Mesothelial cell of epicardium (in vitro differentiated cells): ENCODE results near the gene KYAT1. TPM values are rescaled to one million over a fixed set of nuclear protein-coding genes. Genes with fewer than 3 reads are reported as not detected.
"Not testable (repeated sequence)": the region's sequence is repeated elsewhere in the genome, so short reads cannot be mapped to it uniquely, and the experiment has no call there.

Experiments used
- DNase-seq, 2 experiments: peaks; one replicate each; pipeline ENCODE4 v3.0.0; 2021; ENCODE audit warnings: low spot score in 2 of 2; ENCODE audit not compliant: unreplicated experiment in 2 of 2
- H3K27ac Mint-ChIP-seq: 2 replicates; pipeline ENCODE4 v1.8.0; 2021; ENCODE audit warnings: mixed read lengths
- H3K27me3 Mint-ChIP-seq: 2 replicates; pipeline ENCODE4 v1.8.0; 2021; ENCODE audit warnings: low read depth, mixed read lengths
- H3K36me3 Mint-ChIP-seq: 2 replicates; pipeline ENCODE4 v1.8.0; 2021; ENCODE audit warnings: mixed read lengths
- H3K4me1 Mint-ChIP-seq: 2 replicates; pipeline ENCODE4 v1.8.0; 2021; ENCODE audit warnings: mixed read lengths
- H3K4me3 Mint-ChIP-seq: 2 replicates; pipeline ENCODE4 v1.8.0; 2021; ENCODE audit warnings: mild to moderate bottlenecking, moderate library complexity, mixed read lengths
- H3K9me3 Mint-ChIP-seq: 2 replicates; pipeline ENCODE4 v1.8.0; 2021; ENCODE audit warnings: mixed read lengths
- total RNA-seq: library from RNA; stranded (reverse); gene quantifications from 3 replicates; pipeline ENCODE4 v1.2.1, GENCODE V29; 2021
- TF ChIP-seq, protein P1 (sequence below): fragments of 200-600 bp; sonication (generic); IDR thresholded peaks from one replicate; pipeline ENCODE4 v1.5.0; 2021; ENCODE audit warnings: antibody characterized with exemption; ENCODE audit not compliant: unreplicated experiment

KYAT1 gene
- total RNA-seq, 1 donor from 2014 or later = 9.2 TPM

DNA sequence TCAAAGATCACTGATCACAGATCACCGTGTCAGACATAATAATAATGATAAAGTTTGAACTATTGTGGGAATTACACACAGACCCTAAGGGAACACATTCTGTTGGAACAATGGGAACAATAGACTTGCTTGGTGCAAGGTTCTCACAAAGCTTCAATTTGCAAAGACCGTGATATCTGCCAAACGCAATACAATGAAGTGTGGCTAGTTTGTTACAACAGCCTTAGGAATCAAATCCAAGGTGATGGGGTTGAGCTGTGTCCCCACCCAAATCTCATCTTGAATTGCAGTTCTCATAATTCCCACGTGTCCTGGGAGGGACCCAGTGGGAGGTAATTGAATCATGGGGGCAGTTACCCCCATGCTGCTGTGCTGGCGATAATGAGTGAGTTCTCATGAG lies 20.8 kb downstream of the KYAT1 start:
- TF ChIP-seq, protein P1, sequence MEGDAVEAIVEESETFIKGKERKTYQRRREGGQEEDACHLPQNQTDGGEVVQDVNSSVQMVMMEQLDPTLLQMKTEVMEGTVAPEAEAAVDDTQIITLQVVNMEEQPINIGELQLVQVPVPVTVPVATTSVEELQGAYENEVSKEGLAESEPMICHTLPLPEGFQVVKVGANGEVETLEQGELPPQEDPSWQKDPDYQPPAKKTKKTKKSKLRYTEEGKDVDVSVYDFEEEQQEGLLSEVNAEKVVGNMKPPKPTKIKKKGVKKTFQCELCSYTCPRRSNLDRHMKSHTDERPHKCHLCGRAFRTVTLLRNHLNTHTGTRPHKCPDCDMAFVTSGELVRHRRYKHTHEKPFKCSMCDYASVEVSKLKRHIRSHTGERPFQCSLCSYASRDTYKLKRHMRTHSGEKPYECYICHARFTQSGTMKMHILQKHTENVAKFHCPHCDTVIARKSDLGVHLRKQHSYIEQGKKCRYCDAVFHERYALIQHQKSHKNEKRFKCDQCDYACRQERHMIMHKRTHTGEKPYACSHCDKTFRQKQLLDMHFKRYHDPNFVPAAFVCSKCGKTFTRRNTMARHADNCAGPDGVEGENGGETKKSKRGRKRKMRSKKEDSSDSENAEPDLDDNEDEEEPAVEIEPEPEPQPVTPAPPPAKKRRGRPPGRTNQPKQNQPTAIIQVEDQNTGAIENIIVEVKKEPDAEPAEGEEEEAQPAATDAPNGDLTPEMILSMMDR = no peak
- no peak overlapping the region for H3K4me3 Mint-ChIP-seq
- H3K9me3 Mint-ChIP-seq = no peaks in the 10 kb centered on the region
- H3K36me3 Mint-ChIP-seq = no peaks in the 10 kb centered on the region
- H3K27ac Mint-ChIP-seq = no peak overlapping the region
- H3K4me1 Mint-ChIP-seq = peaks cover 15% of the 10 kb centered on the region
- DNase-seq = no peak
- no peaks in the 10 kb centered on the region for H3K27me3 Mint-ChIP-seq

DNA sequence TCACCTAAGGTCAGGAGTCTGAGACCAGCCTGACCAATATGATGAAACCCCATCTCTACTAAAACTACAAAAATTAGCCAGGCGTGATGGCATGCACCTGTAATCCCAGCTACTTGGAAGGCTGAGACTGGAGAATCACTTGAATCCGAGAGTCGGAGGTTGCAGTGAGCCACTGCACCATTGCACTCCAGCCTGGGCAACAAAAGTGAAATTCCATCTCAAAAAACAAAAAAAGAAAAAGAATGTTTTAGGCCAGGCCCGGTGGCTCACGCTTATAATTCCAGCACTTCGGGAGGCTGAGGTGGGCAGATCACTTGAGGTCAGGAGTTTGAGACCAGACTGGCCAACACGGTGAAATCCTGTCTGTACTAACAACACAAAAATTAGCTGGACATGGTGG lies 23.3 kb downstream of the KYAT1 start:
- DNase-seq, H3K27ac Mint-ChIP-seq, H3K27me3 Mint-ChIP-seq, H3K36me3 Mint-ChIP-seq, H3K4me3 Mint-ChIP-seq, H3K9me3 Mint-ChIP-seq: not testable (repeated sequence)
- H3K4me1 Mint-ChIP-seq = peaks cover 23% of the 10 kb centered on the region

DNA sequence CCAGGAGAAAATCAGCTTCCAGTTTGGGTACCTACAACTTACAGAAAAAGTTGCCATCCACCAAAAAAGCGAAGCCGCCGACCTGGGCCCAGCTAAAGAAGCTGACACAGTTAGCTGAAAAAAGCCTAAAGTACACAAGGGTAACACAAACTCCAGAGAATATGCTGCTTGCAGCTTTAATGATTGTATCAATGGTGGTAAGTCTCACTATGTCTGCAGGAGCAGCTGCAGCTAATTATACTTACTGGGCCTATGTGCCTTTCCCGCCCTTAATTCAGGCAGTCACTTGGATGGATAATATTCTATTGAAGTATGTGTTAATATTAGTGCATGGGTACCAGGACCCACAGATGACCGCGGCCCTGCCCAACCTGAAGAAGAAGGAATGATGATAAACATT lies 27.3 kb downstream of the KYAT1 start:
- H3K9me3 Mint-ChIP-seq = peaks cover 18% of the 10 kb centered on the region
- H3K27ac Mint-ChIP-seq, DNase-seq, H3K4me3 Mint-ChIP-seq, H3K27me3 Mint-ChIP-seq: not testable (repeated sequence)
- peaks cover 26% of the 10 kb centered on the region for H3K4me1 Mint-ChIP-seq
- peaks cover 13% of the 10 kb centered on the region for H3K36me3 Mint-ChIP-seq

DNA sequence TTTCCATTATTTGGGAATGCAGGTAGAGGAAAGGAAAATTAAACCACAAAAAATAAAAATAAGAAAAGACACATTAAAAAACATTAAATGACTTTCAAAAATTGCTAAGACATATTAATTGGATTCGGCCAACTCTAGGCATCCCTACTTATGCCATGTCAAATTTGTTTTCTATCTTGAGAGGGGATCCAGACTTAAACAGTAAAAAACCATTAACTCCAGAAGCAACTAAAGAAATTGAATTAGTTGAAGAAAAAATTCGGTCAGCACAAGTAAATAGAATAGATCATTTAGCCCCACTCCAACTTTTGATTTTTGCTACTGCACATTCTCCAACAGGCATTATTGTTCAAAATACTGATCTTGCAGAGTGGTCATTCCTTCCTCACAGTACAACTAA lies 29.1 kb downstream of the KYAT1 start:
- not testable (repeated sequence) for H3K4me3 Mint-ChIP-seq

DNA sequence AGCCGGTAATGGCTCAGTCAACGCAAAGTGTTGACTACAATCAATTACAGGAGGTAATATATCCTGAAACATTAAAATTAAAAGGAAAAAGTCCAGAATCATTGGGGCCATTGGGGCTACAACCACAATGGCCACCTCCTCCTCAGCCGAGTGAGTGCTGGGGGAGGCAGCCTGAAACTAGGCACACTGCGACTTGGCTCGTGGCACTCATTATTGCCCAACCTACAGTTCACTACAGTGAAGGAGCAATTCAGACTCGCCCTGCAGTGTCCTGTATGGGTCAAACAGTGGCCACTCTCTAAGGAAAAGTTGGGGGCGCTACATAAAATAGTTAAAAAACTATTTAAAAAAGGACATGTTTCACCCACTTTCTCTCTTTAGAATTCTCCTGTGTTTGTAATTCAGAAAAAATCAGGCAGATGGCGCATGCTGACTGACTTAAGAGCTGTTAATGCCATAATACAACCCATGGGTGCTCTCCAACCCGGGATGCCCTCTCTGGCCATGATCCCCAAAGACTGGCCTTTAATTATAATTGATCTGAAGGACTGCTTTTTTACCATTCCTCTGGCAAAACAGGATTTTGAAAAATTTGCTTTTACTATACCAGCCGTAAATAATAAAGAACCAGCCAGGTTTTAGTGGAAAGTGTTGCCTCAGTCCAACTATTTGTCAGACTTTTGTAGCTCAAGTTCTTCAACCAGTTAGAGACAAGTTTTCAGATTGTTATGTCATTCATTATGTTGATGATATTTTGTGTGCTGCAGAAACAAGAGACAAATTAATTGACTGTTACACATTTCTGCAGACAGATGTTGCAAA lies 29.8 kb downstream of the KYAT1 start:
- peaks cover 17% of the 10 kb centered on the region for H3K36me3 Mint-ChIP-seq
- H3K4me1 Mint-ChIP-seq = peaks cover 23% of the 10 kb centered on the region
- H3K27ac Mint-ChIP-seq, H3K27me3 Mint-ChIP-seq, DNase-seq, H3K4me3 Mint-ChIP-seq: not testable (repeated sequence)
- TF ChIP-seq, protein P1 = peak; percentile 49
- H3K9me3 Mint-ChIP-seq = peaks cover 27% of the 10 kb centered on the region

More for the DNA sequence above, 29.1 kb downstream of the KYAT1 start:
- H3K27ac Mint-ChIP-seq, DNase-seq, H3K27me3 Mint-ChIP-seq: not testable (repeated sequence)
- H3K4me1 Mint-ChIP-seq = peaks cover 26% of the 10 kb centered on the region
- peaks cover 25% of the 10 kb centered on the region for H3K9me3 Mint-ChIP-seq
- H3K36me3 Mint-ChIP-seq = peaks cover 15% of the 10 kb centered on the region

DNA sequence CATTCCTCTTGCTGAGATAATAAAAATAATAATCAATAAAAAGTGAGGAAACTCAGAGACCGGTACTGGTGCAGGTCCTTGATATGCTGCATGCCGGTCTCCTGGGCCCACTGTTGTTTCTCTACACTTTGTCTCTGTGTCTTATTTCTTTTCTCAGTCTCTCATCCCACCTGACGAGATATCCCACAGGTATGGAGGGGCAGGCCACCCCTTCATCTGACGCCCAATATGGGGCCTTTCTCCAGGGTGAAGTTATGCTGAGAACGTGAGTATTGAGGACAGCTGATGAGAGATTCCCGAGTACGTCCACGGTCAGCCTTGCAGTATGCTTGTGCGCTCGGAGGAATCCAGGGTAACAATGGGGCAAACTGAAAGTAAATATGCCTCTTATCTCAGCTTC lies 30.7 kb downstream of the KYAT1 start:
- not testable (repeated sequence) for H3K27me3 Mint-ChIP-seq, H3K4me3 Mint-ChIP-seq, DNase-seq, H3K27ac Mint-ChIP-seq
- H3K9me3 Mint-ChIP-seq = peaks cover 27% of the 10 kb centered on the region
- peaks cover 17% of the 10 kb centered on the region for H3K36me3 Mint-ChIP-seq
- peaks cover 19% of the 10 kb centered on the region for H3K4me1 Mint-ChIP-seq

DNA sequence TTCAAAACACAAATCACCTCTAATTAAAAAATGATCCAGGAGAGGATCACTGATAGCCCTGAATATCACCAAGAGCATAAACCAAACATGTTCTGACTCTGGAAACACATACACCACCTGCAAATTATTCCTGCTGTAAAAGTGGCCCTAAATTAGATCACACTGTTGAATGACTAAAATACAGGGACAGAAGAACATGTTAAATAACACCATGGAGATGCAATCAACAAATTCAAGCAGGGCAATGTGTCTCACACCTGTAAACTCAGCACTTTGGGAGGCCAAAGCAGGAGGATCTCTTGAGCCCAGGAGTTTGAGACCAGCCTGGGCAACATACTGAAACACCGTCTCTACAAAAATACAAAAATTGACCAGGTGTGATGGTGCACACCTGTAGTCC lies 33.9 kb downstream of the KYAT1 start:
- Mint-ChIP-seq H3K4me3 (no peak overlapping the region), H3K27ac (no peak overlapping the region), H3K36me3 (peaks cover 17% of the 10 kb centered on the region), H3K9me3 (peaks cover 27% of the 10 kb centered on the region), H3K27me3 (no peaks in the 10 kb centered on the region), H3K4me1 (peaks cover 13% of the 10 kb centered on the region)
- TF ChIP-seq, protein P1 = no peak
- DNase-seq = no peak

DNA sequence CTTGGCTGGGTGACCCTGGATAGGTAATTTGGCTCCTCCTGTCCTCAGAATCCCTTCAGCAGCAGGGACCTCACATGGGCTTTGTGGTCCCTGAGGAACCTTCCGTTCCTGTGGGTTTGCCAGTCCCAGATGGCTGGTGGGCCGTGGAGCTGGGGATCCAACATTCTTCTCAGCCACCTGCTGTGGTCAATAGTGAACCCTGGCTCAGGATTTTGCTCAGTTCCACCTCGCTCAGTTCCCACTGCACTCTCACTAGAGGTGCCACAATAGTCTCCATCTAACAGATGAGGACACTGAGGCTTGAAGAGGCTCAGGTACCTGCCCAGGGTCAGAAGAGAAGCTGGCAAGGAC lies 35.1 kb downstream of the KYAT1 start:
- peaks cover 9% of the 10 kb centered on the region for H3K4me1 Mint-ChIP-seq
- H3K27me3 Mint-ChIP-seq = no peaks in the 10 kb centered on the region
- H3K4me3 Mint-ChIP-seq = no peak overlapping the region
- DNase-seq = no peak
- TF ChIP-seq, protein P1 = no peak
- H3K9me3 Mint-ChIP-seq = peaks cover 27% of the 10 kb centered on the region
- peaks cover 19% of the 10 kb centered on the region for H3K36me3 Mint-ChIP-seq
- no peak overlapping the region for H3K27ac Mint-ChIP-seq
